Activated naive CD4-positive, alpha-beta T cell (primary cell): ENCODE data around the gene TRPV6.

Source experiments
- DNase-seq, 4 experiments: peaks; one replicate each; lab custom pipeline; 2025; lab: John Stamatoyannopoulos, UW

Gene TRPV6

DNA sequence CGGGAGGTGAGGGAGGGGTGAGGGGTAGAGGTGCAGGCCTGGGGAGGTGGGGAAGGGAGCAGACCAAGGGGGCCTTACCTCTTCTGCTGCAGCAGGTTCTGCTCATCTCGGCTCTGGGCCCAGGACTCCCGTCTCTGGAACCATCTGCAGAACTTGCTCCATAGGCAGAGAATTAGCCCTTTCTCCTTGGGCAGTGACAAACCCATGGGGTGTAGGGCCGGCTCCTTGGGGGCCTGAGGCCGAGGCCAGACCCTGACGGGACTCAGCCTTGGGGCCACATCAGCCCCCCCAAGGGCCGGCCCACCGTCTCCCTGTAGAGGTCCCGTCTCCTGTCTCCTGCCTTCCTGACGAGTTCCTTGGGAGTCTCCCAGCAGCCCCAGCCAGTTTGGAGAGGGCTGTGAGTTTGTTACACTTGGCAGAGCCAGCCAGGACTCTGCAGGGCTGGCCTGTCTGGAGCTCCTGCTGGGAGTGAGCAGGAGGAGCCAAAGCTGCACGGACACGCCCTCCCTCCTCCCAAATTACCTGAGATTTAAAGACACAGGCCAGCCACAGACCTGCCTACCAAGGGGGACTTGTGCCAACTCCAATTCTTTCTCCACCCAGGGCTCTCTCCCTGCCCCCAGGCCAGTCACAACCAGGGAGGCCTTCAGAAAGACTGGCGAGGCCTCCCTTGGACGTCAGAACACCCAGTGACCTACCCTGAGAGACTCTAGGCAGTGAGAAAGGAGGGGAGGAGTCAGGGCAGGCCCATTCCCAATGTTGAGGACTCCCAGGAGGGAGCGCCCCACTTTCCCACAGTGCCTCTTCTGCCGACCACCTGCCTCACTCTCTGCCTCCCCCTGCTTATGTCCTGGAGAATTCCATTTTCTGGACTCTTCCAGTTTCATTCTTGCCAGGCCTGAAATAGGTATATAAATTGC, at the start of gene TRPV6:
TRPV6 (minus strand) TSS at position 435 of the 920 bp plus-strand sequence.
- no peak for DNase-seq

DNA sequence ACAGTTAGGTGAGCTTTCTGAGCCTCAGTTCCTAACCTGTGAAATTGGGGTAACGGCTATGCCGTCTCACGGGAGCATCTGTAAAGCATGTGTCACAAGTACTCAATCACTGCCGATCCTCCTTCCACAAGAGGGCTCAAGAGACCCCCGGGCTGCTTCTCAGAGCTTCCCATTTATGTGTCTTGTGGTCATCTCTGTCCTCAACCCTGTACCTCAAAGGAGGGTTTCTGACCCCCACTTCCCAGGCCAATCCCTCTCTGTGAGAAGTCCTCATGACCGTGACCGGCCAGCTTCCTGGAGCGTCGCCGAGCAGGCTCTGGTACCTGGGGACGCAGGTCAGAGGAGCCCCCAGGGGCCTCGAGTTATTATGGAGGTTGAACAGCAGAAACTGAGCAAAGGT, 48.5 kb upstream of the TRPV6 start:
- DNase-seq = no peak

DNA sequence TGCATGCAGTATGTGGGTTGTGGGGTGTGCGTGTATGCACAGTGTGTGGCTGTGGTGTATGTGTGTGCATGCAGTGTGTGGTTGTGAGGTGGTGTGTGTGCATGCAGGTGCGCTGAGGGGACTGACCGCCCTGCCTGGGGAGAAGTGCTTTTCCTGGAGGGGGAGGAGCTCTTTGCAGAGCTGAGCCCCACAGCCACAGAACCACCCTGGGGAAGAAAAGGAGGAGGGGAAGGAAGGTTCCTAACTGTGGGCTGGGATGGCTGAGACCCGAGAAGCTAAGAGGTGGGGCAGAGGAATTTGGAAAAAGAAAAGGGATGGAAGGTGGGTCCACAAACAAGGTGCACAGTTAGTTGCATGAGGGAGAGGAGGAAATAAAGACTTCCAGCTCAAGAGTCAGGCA, 48.1 kb upstream of the TRPV6 start, which contains the start of gene TRPV5:
TRPV5 (minus strand) TSS at position 123 of the 400 bp plus-strand sequence. CDS start 287 bp downstream, outside the sequence.
- DNase-seq = no peak

DNA sequence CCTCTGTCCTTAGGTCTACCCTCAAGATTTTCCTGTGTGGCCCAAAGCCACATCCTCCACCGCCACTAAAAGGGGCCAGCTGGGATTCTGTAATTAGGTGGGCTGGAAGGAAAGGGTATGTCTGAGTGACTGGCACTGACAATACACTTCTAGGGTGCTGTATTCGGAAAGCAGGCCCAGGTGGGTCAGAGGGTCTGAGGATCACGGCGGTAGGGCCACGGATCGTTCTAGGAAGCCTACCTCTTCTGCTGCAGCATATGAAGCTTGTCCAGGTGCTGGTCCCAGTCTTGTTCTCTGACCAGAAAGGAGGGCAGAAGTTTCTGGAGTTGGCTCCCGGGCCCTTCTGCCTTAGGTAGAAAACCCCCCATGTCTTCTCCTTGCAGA, 47.5 kb upstream of the TRPV6 start:
- DNase-seq = no peak

DNA sequence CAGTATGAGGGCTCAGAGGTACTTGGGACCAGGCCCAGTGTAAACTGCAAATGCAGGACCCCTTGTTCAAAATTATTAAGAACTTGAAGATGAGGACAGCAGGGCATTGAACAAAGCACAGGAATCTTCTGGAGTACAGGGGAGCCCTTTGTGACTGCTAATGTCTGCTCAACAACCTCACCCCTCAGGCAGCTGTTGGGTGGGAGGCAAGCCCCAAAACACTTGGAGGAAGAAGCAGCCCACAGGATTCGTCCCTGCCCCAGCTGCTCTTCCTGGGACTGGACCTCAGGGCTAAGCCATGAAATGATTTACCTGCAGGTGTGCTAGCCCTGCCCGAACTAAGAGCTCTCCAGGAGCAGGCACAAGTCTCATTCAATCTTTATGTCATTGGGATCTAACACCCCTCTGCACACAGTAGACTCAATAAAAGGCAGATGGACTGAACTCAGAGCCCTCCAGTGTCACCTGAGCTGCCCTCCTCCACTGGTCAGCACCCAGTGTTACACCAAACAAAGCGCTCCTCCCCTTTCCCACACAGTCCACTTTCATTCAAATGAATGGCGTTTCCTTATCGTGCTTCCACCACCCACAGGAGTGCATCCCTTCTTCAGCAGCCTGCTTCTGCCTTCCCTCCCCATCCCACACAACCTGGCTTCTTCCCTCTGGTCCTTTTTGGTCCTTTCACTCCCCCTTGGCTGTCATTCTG, 47.0 kb upstream of the TRPV6 start:
- no peak for DNase-seq

DNA sequence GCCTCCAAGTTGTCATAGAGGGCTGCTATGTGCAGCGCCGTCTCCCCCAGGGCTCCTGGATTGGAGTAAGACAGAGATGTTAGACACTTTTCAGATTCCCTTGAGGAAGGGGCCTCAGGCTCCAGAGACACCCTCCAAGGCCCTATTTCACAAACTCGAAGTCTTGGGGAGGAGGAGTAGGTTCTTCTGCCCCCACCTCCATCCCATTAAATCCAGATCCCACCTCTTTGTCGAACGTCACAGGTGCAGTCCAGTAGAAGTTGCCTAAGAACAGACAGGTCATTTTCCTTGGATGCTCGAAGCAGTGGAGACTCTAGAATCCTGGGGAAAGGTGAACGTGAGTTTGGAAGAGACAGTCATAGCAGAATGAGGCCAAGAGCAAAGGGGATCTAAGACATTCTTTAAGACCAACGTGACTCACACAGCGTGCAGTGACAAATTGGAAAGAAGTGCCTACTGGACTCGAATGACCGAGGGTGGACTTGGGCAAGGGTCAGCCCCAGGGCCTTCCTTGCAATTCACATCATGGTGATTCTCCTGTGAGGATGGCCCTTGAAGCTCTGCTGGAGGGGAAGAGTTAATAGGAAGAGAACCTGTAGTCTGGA, 44.7 kb upstream of the TRPV6 start:
- no peak for DNase-seq

DNA sequence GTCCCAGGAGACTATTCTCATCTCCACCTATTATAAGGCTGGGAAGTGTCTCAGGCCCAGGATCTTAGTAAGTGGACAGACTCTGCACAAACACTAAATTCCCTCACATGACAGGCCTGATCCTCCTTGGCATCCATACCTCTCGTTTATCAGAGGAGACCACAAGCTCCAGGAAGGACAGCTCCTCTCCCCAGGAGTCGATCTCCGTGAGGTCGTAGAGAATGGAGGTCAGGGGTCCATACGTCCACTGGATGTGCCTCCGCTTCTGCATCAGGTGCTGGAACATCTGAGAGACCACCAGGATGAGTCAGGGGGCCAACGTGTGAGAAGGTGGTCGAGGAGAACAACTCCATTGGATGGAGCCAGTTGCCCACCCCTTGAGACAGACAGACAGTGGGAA, 42.4 kb upstream of the TRPV6 start:
- DNase-seq = no peak

DNA sequence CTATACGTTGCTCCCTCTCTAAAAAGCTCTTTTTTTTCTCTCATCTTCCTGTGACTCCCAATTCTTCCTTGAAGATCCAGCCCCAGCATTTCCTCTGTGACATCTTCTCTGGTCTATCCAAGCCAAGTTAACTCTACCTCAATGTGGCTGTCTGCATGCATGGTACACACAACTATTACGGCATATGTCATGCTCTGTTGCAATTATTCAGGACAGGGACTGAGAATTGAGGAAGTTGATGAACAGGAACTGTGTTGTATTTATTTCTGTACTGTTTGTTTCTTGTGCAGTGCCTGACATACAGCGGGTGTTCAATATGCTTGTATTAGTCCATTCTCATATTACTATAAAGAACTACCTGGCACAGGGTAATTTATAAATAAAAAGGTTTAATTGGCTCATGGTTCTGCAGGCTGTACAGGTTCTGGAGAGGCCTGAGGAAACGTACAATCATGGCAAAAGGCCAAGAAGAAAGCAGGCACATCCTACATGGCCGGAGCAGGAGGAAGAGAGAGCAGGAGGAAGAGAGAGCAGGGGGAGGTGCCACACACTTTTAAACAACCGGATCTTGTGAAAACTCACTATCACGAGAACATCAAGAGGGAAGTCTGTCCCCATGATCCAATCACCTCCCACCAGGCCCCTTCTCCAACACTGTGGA, 41.7 kb upstream of the TRPV6 start:
- no peak for DNase-seq

DNA sequence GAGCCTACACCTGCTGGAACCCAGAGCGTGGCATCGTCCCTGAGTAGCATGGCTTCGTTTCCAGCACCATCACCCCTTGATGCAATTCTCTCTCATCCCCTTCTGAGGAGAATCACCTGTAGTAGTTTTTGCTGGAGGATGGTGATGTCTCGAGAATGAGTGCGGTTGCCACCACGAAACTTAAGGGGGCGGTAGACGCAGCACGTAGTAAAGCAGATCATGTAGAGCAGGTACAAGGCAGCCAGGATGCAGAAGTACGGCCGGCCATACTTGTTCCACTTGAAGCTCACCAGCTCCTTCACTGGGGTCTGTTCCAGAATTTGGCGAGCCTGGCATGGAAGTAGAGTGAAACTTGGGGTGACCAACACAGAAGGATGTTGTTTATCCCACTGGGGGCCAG, 39.9 kb upstream of the TRPV6 start:
- DNase-seq = no peak

DNA sequence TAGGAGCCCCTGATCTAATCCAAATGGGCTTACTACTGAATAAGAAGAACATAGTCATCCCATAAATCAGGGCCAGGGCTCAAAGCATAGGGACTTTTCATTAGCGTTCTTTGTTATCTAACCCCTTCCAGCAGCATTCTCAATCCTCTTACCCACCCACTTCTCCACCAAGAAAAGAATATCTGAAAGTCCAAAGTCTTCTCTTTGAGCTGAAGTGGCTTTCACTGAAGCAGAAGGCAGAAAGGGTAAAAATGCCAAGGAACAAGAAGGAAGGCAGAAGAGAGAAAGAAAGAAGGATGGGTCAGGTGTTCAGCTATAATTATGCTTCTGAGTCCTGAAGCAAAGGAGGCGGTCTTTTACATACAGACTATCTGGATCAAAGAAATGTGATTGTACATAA, 37.8 kb upstream of the TRPV6 start:
- DNase-seq = no peak

DNA sequence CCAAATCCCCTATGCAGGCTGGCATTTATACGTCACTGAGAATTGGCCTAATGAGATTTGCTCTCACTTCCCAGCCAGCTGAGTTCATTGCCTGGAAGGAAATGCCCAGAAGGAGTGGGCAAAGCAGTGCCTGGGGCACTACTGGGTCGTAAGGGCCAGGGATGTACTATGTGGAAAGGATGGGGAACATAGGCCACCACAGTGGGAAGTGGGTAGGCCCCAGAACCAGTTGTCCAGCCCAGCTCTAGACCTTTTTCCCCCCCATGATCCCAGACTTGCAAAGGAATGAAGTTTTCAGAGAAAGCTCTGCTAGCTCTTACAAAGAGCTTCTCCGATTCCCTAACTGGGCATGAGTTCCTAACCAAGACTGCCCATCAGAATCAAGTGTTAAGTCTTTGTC, 34.1 kb upstream of the TRPV6 start:
- no peak for DNase-seq

DNA sequence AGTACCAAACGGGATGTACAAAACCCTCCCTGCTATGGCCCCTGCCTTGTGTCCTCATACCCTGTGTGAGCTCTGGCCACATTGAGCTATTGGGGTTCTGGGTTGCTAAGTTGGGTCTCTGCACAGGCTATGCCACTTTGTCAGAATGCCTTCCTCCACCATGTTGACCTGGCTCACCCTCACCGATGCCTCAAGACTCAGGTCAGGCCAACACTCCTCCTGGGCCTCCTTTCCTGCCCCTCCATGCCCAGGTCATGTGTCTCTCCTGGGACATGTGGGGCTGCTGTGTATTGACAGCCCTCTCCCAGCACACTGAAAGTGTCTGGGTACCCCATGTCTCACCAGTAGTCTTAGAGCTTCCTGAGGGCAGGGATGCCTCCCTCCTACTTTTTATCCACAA, 33.4 kb upstream of the TRPV6 start:
- no peak for DNase-seq

DNA sequence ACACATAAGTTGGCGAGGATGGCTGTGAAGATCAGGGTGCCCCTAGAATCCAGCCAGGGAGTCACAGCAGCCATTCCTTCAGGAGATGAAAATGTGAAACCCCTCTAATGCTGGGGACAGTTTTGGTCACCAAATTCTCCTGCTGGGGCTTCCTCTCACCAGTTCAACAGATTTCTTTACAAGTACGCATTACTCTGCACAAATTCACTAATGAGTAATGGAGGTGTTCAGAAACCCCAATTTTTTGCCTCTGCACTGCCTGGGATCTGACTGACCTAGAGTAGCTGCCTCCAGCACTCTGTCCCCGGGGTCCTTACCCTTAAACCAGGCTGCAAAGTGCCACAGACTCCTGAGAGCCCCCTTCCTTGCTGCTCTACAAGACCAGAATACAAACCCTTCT, 31.9 kb upstream of the TRPV6 start:
- no peak for DNase-seq

DNA sequence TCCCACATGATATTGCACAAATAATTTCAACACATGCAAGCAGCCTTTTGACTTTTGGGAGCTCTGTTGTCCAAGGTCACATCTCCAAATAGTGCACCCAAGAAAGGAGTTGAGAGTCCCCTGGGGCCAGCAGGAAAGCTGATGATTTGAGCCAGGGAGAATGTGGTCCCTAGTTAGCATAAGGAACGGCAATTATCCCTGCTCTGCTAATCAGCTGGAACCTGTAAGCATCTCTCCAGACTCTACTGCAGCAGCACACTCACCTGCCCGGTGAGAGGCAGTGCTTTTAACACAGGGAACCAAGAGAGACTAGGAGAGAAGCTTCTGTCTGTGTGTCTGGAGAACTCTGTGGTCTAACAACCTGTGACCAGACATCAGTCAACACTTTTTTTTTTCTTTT, 31.0 kb upstream of the TRPV6 start:
- DNase-seq = no peak

DNA sequence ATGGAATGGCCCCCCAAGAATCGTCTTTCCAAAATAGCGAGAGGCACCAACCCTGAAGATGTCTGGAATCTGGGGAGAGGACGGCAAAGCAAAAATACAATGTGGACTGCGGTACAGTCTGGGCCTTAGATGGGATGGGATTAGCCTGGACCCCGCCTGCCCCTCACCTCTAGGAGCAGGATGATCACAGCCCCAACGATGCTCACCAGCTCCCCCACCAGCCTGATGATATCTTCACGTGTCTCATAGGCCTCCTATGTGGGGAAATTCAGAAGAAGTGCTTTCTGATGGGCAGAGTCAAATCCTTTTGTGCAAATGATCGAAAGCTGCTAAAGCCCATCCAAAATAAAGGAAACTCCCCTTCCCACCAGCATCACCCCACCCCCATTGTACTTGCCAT, 29.8 kb upstream of the TRPV6 start:
- DNase-seq = no peak

DNA sequence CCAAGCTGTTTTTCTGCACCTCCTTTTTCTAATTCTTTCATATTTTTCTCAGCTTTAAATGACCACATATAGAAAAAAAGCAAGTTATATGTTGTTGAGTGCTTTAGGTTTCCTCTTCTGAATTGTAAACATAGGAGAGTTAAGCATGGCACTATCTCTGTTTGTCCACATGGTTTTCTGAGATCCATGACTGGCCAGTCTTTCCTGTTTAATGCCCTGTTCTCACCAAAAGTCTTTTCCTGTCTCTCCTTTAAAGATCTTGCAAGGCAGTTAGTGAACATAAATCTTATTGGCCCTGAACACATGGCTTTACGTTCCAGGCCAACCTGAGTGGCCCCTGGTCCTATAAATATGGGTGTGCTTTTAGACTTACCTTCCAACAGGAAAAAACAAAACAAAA, 28.6 kb upstream of the TRPV6 start:
- DNase-seq = no peak

DNA sequence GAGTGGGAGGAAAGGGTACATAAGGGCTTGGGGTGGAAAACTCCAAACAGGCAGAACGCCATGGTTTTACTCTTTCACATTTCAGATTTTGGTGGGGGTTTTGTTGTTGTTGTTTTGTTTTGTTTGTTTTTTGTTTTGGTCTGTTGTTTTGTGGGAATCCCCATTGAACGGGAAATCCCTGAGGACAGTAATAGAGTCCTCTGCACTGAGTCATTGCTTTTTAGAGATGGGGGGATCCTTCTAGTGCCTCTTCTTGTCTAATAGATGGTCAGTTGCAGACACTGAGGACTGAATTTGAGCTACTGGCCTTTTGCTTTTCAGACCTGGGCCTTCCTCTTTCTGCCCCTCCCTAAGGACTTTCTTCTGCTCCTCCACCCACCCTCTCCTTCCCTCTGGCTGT, 28.0 kb upstream of the TRPV6 start:
- no peak for DNase-seq

DNA sequence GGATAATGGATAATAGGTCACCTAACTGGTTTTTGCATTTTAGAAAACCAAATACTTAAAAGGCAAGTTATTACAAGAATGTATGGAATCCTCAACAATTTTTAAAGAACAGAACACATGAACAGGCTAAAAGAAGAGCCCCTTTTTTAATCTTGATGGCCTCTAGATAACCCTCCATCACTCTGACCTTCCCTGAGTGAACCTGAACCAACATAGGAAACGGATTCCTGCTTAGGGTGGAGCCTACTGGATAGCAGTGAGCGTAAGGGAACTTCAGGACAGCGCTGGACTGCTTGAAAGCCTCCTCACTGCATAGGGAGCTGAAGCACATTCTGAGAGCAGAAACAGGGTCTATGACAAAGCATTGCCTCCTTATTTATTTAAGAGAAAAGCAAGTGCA, 27.5 kb upstream of the TRPV6 start:
- DNase-seq = no peak

DNA sequence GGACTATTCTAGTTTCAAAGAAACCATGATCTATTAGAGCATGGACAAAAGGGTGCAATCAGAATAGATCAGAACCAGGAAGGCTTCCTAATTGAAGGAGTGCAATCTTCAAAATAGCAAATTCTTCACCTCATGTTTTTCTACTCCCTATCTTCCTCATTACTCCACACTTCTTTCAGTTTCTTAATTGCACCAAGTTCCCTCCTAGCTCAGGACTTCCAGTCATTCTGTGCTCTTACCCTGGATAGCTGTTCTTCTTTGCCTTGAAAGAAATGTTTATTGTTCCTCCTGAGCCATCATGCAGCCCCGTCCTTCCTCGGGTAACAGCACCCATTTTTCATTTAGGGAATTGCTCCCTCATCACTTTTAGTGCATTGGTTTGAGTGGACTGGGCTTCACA, 24.9 kb upstream of the TRPV6 start:
- no peak for DNase-seq

DNA sequence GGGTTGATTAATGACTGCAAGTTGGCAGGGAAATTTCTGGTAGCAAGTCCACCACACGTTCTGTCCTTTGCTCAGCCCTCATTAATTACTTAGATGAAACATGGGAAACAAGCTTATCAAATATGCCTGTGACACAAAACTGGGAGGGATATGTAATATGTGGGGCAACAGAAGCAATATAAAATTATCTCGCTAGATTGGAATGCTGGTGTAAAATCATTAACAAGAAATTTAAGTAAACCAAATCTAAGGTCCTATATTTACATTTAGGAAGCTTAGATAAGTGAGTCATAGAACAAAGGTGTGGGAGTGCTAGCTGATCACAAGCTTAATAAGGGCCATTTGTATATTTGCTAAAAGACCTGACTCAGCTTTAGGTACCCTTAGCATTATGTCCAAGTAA, 24.5 kb upstream of the TRPV6 start:
- DNase-seq = no peak

DNA sequence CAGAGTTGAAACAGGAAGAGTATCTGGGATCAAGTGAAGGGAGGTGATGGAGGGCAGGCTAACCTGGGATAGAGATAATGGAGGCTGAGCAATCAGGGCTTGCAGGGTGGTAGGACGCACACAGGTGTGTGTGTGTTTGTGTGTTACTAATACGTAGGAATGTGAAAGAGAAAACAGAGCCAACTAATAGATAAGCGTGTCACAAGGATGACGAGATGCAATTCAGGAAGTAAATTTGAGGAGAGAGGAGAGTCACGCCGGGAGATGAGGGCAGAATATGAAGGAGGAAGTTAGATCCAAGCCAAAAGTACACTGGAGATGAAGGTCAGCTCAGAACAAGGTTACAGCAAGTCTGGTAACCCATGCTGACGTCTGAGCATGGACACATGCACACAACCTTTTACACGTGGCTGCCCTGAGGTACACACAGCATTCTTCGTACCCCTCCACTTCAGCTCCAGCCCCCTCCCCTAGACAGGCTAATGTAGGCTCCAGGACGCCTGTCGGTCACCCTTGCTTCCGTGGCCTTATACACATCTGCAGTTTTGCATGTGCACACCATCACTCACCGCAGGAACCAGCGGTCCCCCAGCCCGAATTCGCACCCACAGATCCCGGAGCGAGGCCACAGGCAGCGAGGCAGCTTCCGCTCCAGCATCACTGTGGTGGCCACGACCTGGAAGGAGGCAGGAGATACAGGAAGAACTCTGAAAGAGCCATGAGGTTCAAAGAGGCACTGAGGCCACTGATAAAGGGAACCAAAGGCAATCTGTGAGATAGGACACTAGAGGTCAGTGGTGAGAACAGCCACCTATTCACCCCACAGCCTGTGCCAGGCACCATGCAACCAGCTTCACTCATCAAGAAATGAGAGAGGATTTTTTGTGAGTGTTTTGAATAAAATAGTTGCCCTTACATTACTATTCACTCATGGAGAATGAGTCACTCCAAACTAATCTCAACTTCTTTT, 23.7 kb upstream of the TRPV6 start:
- DNase-seq = no peak
